ENCODE data around the gene AOC3. TPM values are rescaled to one million over a fixed set of nuclear protein-coding genes. Genes with fewer than 3 reads are reported as not detected.

Gene AOC3
- total and polyA plus RNA-seq, 4 donors, result 2.0 to 18.2 (median 4.7) TPM

DNA sequence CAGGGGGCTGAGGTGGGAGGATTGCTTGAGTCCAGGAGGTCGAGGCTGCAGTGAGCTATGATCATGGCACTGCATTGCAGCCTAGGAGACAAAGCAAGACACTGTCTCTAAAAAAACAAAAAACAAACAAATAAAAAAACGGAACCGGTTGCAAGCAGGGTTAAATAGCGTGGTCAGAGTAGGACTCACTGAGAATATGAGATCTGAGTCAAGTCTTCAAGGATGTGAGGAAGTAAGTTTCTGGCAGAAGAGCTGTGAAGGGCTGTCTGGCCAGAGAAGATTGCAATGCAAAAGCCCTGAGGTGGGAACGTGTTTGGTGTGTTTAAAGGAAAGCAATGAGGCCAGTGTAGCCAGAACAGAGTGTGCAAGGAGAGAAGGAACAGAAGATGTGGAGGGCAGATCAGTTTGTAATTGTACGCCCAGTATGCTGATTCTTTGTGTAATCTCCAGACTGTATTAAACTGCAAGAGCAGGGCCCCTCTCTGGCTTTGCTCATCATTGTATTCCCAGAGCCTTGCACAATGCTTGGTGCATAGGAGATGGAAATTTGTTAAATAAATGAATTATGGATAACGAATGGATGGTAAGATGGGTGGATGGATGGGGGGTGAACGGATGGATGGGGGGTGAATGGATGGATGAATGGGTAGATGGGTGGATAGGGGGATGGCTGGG, 55.9 kb downstream of the AOC3 start:
- no peaks in the 10 kb centered on the region for H3K27me3 ChIP-seq (ENCODE audit: control insufficient read depth in 4 of 4, insufficient read depth in 4 of 4, low read length in 3 of 4)
- H3K36me3 ChIP-seq (ENCODE audit: control insufficient read depth in 4 of 4, insufficient read depth in 3 of 4, low read depth in 1 of 4, low read length in 3 of 4), result peaks cover 3 to 66% (median 35%) of the 10 kb centered on the region in 4 donors
- no peak overlapping the region for H3K9ac ChIP-seq (ENCODE audit: low read depth in 1 of 2, low read length in 2 of 2)
- H3K4me1 ChIP-seq (ENCODE audit: control insufficient read depth in 4 of 4, insufficient read depth in 4 of 4, low read length in 3 of 4), result peaks cover 0 to 34% (median 11%) of the 10 kb centered on the region in 4 donors
- WGBS, result 61% methylated on average over 8 of the region's 8 CpGs
- no peak for TF ChIP-seq ATF3 (IDR thresholded peaks at IDR 0.05)
- TF ChIP-seq NR2F2 (IDR thresholded peaks at IDR 0.05), result no peak
- TF ChIP-seq ZBTB33 (IDR thresholded peaks at IDR 0.05), result no peak
- no peak for TF ChIP-seq FOXA1 (IDR thresholded peaks at IDR 0.05)
- no peak for DNase-seq (ENCODE audit: low spot score)
- H3K4me3 ChIP-seq (ENCODE audit: low read depth in 1 of 3, low read length in 3 of 3), result no peak overlapping the region
- H3K9me3 ChIP-seq (ENCODE audit: control insufficient read depth in 4 of 4, low read length in 3 of 4), result no peaks in the 10 kb centered on the region
- H3K27ac ChIP-seq (ENCODE audit: low read depth in 1 of 2, low read length in 2 of 2), result no peak overlapping the region

Small RNA genes lying within 50 kb of the gene (small RNA-seq; reads per million reads assigned to genes)
- not detected for gene MIR6781
- gene RNU6-287P, result not detected

Other genes with a start within 250 kb of the AOC3 start
- 10 to 100 TPM; 41.1 to 44.3 TPM for gene RETREG3, start 241.8 kb upstream of the AOC3 start, total RNA-seq
- 10 to 100 TPM in 1 of 2 donors, 1 to 10 TPM in 1; 9.0 to 12.1 TPM for gene RETREG3, start 241.8 kb upstream of the AOC3 start, polyA plus RNA-seq
- gene TUBG1, start 241.5 kb upstream of the AOC3 start, total RNA-seq, result 10 to 100 TPM; 12.5 to 51.1 TPM
- 10 to 100 TPM; 26.3 to 28.0 TPM for gene TUBG1, start 241.5 kb upstream of the AOC3 start, polyA plus RNA-seq
- 1 to 10 TPM; 1.4 to 5.0 TPM for gene TUBG2, start 191.9 kb upstream of the AOC3 start, total RNA-seq
- gene TUBG2, start 191.9 kb upstream of the AOC3 start, polyA plus RNA-seq, result 10 to 100 TPM in 1 of 2 donors, 1 to 10 TPM in 1; 5.0 to 10.8 TPM
- 1 to 10 TPM; 4.2 to 8.5 TPM for gene PLEKHH3, start 174.2 kb upstream of the AOC3 start, total RNA-seq
- gene PLEKHH3, start 174.2 kb upstream of the AOC3 start, polyA plus RNA-seq, result 10 to 100 TPM in 1 of 2 donors, 1 to 10 TPM in 1; 7.4 to 10.3 TPM
- under 1 TPM; 0.05 to 0.42 TPM for gene CCR10, start 169.4 kb upstream of the AOC3 start, total RNA-seq
- under 1 TPM; 0.17 to 0.44 TPM for gene CCR10, start 169.4 kb upstream of the AOC3 start, polyA plus RNA-seq
- under 1 TPM; 0.70 to 0.75 TPM for gene CNTNAP1, start 168.7 kb upstream of the AOC3 start, total RNA-seq
- under 1 TPM; 0.08 to 0.50 TPM for gene CNTNAP1, start 168.7 kb upstream of the AOC3 start, polyA plus RNA-seq
- 10 to 100 TPM; 15.4 to 18.3 TPM for gene EZH1, start 106.2 kb upstream of the AOC3 start, total RNA-seq
- 1 to 10 TPM; 4.3 to 6.3 TPM for gene EZH1, start 106.2 kb upstream of the AOC3 start, polyA plus RNA-seq
- gene RAMP2, start 90.0 kb upstream of the AOC3 start, total RNA-seq, result 1 to 10 TPM in 1 of 2 donors, under 1 TPM in 1; 0.92 to 2.9 TPM
- 10 to 100 TPM in 1 of 2 donors, 1 to 10 TPM in 1; 7.3 to 17.2 TPM for gene RAMP2, start 90.0 kb upstream of the AOC3 start, polyA plus RNA-seq
- gene VPS25, start 77.8 kb upstream of the AOC3 start, total RNA-seq, result 10 to 100 TPM; 40.9 to 43.0 TPM
- gene VPS25, start 77.8 kb upstream of the AOC3 start, polyA plus RNA-seq, result 10 to 100 TPM; 58.9 to 65.7 TPM
- 1 to 10 TPM in 1 of 2 donors, under 1 TPM in 1; 0.33 to 7.5 TPM for gene WNK4, start 70.6 kb upstream of the AOC3 start, total RNA-seq
- gene WNK4, start 70.6 kb upstream of the AOC3 start, polyA plus RNA-seq, result under 1 TPM; 0.40 to 0.60 TPM
- gene COA3, start 52.5 kb upstream of the AOC3 start, total RNA-seq, result 10 to 100 TPM; 62.3 to 74.1 TPM
- gene COA3, start 52.5 kb upstream of the AOC3 start, polyA plus RNA-seq, result 100 to 1,000 TPM; 132 to 294 TPM
- gene CNTD1, start 52.3 kb upstream of the AOC3 start, total RNA-seq, result under 1 TPM in 1 of 2 donors, not detected in 1; 0.93 TPM
- under 1 TPM; 0.28 to 0.89 TPM for gene CNTD1, start 52.3 kb upstream of the AOC3 start, polyA plus RNA-seq
- gene BECN1, start 26.9 kb upstream of the AOC3 start, total RNA-seq, result 10 to 100 TPM; 47.6 to 64.1 TPM
- gene BECN1, start 26.9 kb upstream of the AOC3 start, polyA plus RNA-seq, result 10 to 100 TPM; 37.7 to 44.2 TPM
- gene PSME3, start 17.8 kb upstream of the AOC3 start, total RNA-seq, result 10 to 100 TPM; 25.0 to 46.7 TPM
- gene PSME3, start 17.8 kb upstream of the AOC3 start, polyA plus RNA-seq, result 10 to 100 TPM; 33.0 to 55.3 TPM
- gene AOC2, start 6.6 kb upstream of the AOC3 start, total RNA-seq, result 1 to 10 TPM in 1 of 2 donors, under 1 TPM in 1; 0.33 to 2.4 TPM
- gene AOC2, start 6.6 kb upstream of the AOC3 start, polyA plus RNA-seq, result under 1 TPM; 0.17 to 0.50 TPM
- 100 to 1,000 TPM in 1 of 2 donors, 10 to 100 TPM in 1; 23.8 to 271 TPM for gene G6PC1, start 49.6 kb downstream of the AOC3 start, total RNA-seq
- 100 to 1,000 TPM in 1 of 2 donors, 10 to 100 TPM in 1; 84.7 to 144 TPM for gene G6PC1, start 49.6 kb downstream of the AOC3 start, polyA plus RNA-seq
- 10 to 100 TPM in 1 of 2 donors, 1 to 10 TPM in 1; 8.2 to 17.8 TPM for gene AARSD1, start 113.3 kb downstream of the AOC3 start, total RNA-seq
- 10 to 100 TPM; 21.3 to 25.2 TPM for gene AARSD1, start 113.3 kb downstream of the AOC3 start, polyA plus RNA-seq
- under 1 TPM; 0.08 to 0.19 TPM for gene PTGES3L, start 128.9 kb downstream of the AOC3 start, total RNA-seq
- under 1 TPM in 1 of 2 donors, not detected in 1; 0.13 TPM for gene PTGES3L, start 128.9 kb downstream of the AOC3 start, polyA plus RNA-seq
- 1 to 10 TPM; 5.6 to 8.1 TPM for gene RUNDC1, start 129.4 kb downstream of the AOC3 start, total RNA-seq
- 1 to 10 TPM; 2.9 to 3.2 TPM for gene RUNDC1, start 129.4 kb downstream of the AOC3 start, polyA plus RNA-seq
- gene RPL27, start 147.2 kb downstream of the AOC3 start, total RNA-seq, result 100 to 1,000 TPM; 188 to 422 TPM
- 100 to 1,000 TPM; 463 to 928 TPM for gene RPL27, start 147.2 kb downstream of the AOC3 start, polyA plus RNA-seq
- gene IFI35, start 155.6 kb downstream of the AOC3 start, total RNA-seq, result 10 to 100 TPM; 11.9 to 20.7 TPM
- gene IFI35, start 155.6 kb downstream of the AOC3 start, polyA plus RNA-seq, result 10 to 100 TPM; 23.4 to 34.6 TPM
- 10 to 100 TPM; 16.3 to 18.7 TPM for gene VAT1, start 171.2 kb downstream of the AOC3 start, total RNA-seq
- 10 to 100 TPM; 32.1 to 38.8 TPM for gene VAT1, start 171.2 kb downstream of the AOC3 start, polyA plus RNA-seq
- 1 to 10 TPM; 1.9 to 2.8 TPM for gene RND2, start 174.0 kb downstream of the AOC3 start, total RNA-seq
- gene RND2, start 174.0 kb downstream of the AOC3 start, polyA plus RNA-seq, result 1 to 10 TPM; 2.1 to 2.4 TPM

Measured in liver (tissue), 10 donors.